Mesenchymal stem cell (in vitro differentiated cells and primary cell): ENCODE data around the gene TLN1.

Experiments
- DNase-seq: peaks from one replicate; pipeline ENCODE4 v3.0.0-alpha.2; 2013
- H2AFZ ChIP-seq: one replicate; pipeline ENCODE4 v1.6.1; 2013; ENCODE audit warnings: low read depth, mild to moderate bottlenecking, control low read depth, inconsistent platforms, low read length, moderate library complexity
- H2AK5ac ChIP-seq: 2 replicates; pipeline ENCODE4 v1.6.1; 2013; ENCODE audit warnings: low read length, moderate library complexity, mild to moderate bottlenecking, inconsistent platforms; ENCODE audit not compliant: severe bottlenecking
- H2BK120ac ChIP-seq: one replicate; pipeline ENCODE4 v1.6.1; 2013; ENCODE audit warnings: low read depth, mild to moderate bottlenecking, inconsistent platforms, low read length, moderate library complexity
- H2BK12ac ChIP-seq, 2 experiments: one replicate each; pipeline ENCODE4 v1.6.1; 2013; ENCODE audit warnings: inconsistent platforms in 2 of 2, low read length in 2 of 2, mild to moderate bottlenecking in 2 of 2, moderate library complexity in 2 of 2, control low read depth in 1 of 2
- H2BK15ac ChIP-seq: one replicate; pipeline ENCODE4 v1.6.1; 2013; ENCODE audit warnings: mild to moderate bottlenecking, low read depth, inconsistent platforms; ENCODE audit not compliant: poor library complexity, severe bottlenecking
- H2BK5ac ChIP-seq: 2 replicates; pipeline ENCODE4 v1.6.1; 2013; ENCODE audit warnings: low read depth, mild to moderate bottlenecking, low read length, control low read depth, inconsistent platforms; ENCODE audit not compliant: poor library complexity, severe bottlenecking
- H3K14ac ChIP-seq, 2 experiments: one replicate each; pipeline ENCODE4 v1.6.1; 2013; ENCODE audit warnings: inconsistent platforms in 2 of 2, low read length in 2 of 2, control low read depth in 1 of 2, mild to moderate bottlenecking in 1 of 2, moderate library complexity in 1 of 2
- H3K18ac ChIP-seq, 2 experiments: one replicate each; pipeline ENCODE4 v1.6.1; 2013; ENCODE audit warnings: inconsistent platforms in 2 of 2, low read length in 2 of 2, control low read depth in 1 of 2, low read depth in 1 of 2, mild to moderate bottlenecking in 1 of 2
- H3K23ac ChIP-seq, 2 experiments: one replicate each; pipeline ENCODE4 v1.6.1; 2013; ENCODE audit warnings: inconsistent platforms in 2 of 2, low read length in 2 of 2, mild to moderate bottlenecking in 2 of 2, moderate library complexity in 2 of 2, control low read depth in 1 of 2
- H3K27ac ChIP-seq: 2 replicates; pipeline ENCODE4 v1.5.1; 2013; ENCODE audit warnings: mild to moderate bottlenecking, moderate library complexity, low read length, control low read depth, inconsistent platforms; ENCODE audit not compliant: poor library complexity, severe bottlenecking
- H3K27me3 ChIP-seq, 2 experiments: 2 replicates each; pipeline versions ENCODE4 v1.6.1 to v1.7.0; 2013; ENCODE audit warnings: low read length in 2 of 2, mild to moderate bottlenecking in 2 of 2, moderate library complexity in 2 of 2, control low read depth in 1 of 2, inconsistent platforms in 1 of 2; ENCODE audit not compliant: control insufficient read depth in 1 of 2, insufficient read depth in 1 of 2
- H3K36me3 ChIP-seq, 2 experiments: 2 replicates each; pipeline versions ENCODE4 v1.6.1 to v1.7.0; 2013; ENCODE audit warnings: low read length in 2 of 2, control low read depth in 1 of 2, inconsistent platforms in 1 of 2, low read depth in 1 of 2, mild to moderate bottlenecking in 1 of 2; ENCODE audit not compliant: insufficient read depth in 2 of 2, control insufficient read depth in 1 of 2
- H3K4ac ChIP-seq, 2 experiments: one replicate each; pipeline ENCODE4 v1.6.1; 2013; ENCODE audit warnings: inconsistent platforms in 2 of 2, low read length in 2 of 2, mild to moderate bottlenecking in 2 of 2, moderate library complexity in 2 of 2, control low read depth in 1 of 2, low read depth in 1 of 2
- H3K4me1 ChIP-seq: 2 replicates; pipeline ENCODE4 v1.6.1; 2013; ENCODE audit warnings: low read depth, low read length, control low read depth; ENCODE audit not compliant: control insufficient read depth, insufficient read depth
- H3K4me2 ChIP-seq: 2 replicates; pipeline ENCODE4 v1.6.1; 2013; ENCODE audit warnings: low read length, mild to moderate bottlenecking, inconsistent platforms; ENCODE audit not compliant: poor library complexity, severe bottlenecking
- H3K4me3 ChIP-seq, 2 experiments: 2 replicates each; pipeline versions ENCODE4 v1.5.1 to v1.7.0; 2013; ENCODE audit warnings: low read length in 2 of 2, mild to moderate bottlenecking in 2 of 2, control low read depth in 1 of 2, low read depth in 1 of 2; ENCODE audit not compliant: insufficient read depth in 1 of 2
- H3K79me1 ChIP-seq: replicated peaks from 2 replicates; pipeline ENCODE4 v1.6.1; 2013; ENCODE audit warnings: mild to moderate bottlenecking, control low read depth, low read length, inconsistent platforms; ENCODE audit not compliant: poor library complexity, severe bottlenecking
- H3K9ac ChIP-seq: 2 replicates; pipeline ENCODE4 v1.7.0; 2013; ENCODE audit warnings: mild to moderate bottlenecking, low read length, moderate library complexity
- H3K9me3 ChIP-seq: 2 replicates; pipeline ENCODE4 v1.7.0; 2013; ENCODE audit warnings: mild to moderate bottlenecking, low read length; ENCODE audit not compliant: control insufficient read depth
- H4K8ac ChIP-seq: one replicate; pipeline ENCODE4 v1.6.1; 2013; ENCODE audit warnings: inconsistent platforms, mild to moderate bottlenecking, low read length, moderate library complexity
- H4K91ac ChIP-seq: one replicate; pipeline ENCODE4 v1.6.1; 2013; ENCODE audit warnings: mild to moderate bottlenecking, low read length, inconsistent platforms
- WGBS: methylation state at CpG from one replicate; pipeline ENCODE4 v1.1.7; 2013; ENCODE audit warnings: mixed read lengths; 5-methylcytosine and 5-hydroxymethylcytosine counted together

The TLN1 gene

GRCh38 chr9:35738924-35739323 lies 6.9 kb upstream of the TLN1 start:
- Histone ChIP-seq H3K23ac (no peak overlapping the region), H3K36me3 (peaks cover 71 to 94% of the 10 kb centered on the region in 2 experiments), H2BK5ac (no peak overlapping the region), H3K4me2 (no peak overlapping the region), H4K91ac (no peak overlapping the region), H3K4me1 (peaks cover 4% of the 10 kb centered on the region), H3K14ac (no peak overlapping the region), H4K8ac (no peak overlapping the region), H2AFZ (no peak overlapping the region), H3K4me3 (no peak overlapping the region), H2BK120ac (no peak overlapping the region), H2BK12ac (no peak overlapping the region), H3K27ac (no peak overlapping the region), H3K4ac (no peak overlapping the region), H2AK5ac (no peak overlapping the region), H3K18ac (no peak overlapping the region), H3K27me3 (no peaks in the 10 kb centered on the region), H3K9ac (no peak overlapping the region), H3K9me3 (no peaks in the 10 kb centered on the region), H2BK15ac (no peak overlapping the region), H3K79me1 (peaks cover 38% of the 10 kb centered on the region)
- WGBS, result 98% methylated on average over 6 of the region's 7 CpGs
- DNase-seq, result no peak

- H2AFZ ChIP-seq, result no peak overlapping the region
- no peak overlapping the region for H3K18ac ChIP-seq
- peaks cover 5% of the 10 kb centered on the region for H3K4me1 ChIP-seq
- H4K8ac ChIP-seq, result no peak overlapping the region
- WGBS, result 94% methylated on average over 4 of the region's 4 CpGs
- no peaks in the 10 kb centered on the region for H3K9me3 ChIP-seq
- H3K23ac ChIP-seq, result no peak overlapping the region
- H3K36me3 ChIP-seq, result peaks cover 67 to 86% of the 10 kb centered on the region in 2 experiments
- no peak overlapping the region for H3K4ac ChIP-seq
- no peak overlapping the region for H2AK5ac ChIP-seq
- H2BK12ac ChIP-seq, result no peak overlapping the region
- no peak overlapping the region for H4K91ac ChIP-seq
- H3K27ac ChIP-seq, result no peak overlapping the region
- H3K9ac ChIP-seq, result no peak overlapping the region
- H3K4me2 ChIP-seq, result no peak overlapping the region
- H2BK15ac ChIP-seq, result no peak overlapping the region
- H3K79me1 ChIP-seq, result peaks cover 35% of the 10 kb centered on the region
- H3K14ac ChIP-seq, result no peak overlapping the region
- no peak overlapping the region for H3K4me3 ChIP-seq
- no peak for DNase-seq
- no peak overlapping the region for H2BK5ac ChIP-seq
- H3K27me3 ChIP-seq, result no peaks in the 10 kb centered on the region
- no peak overlapping the region for H2BK120ac ChIP-seq
These were observed 6.2 kb upstream of the TLN1 start for GRCh38 chr9:35738186-35738585.

GRCh38 chr9:35737143-35737542 lies 5.1 kb upstream of the TLN1 start:
- Histone ChIP-seq H3K14ac (no peak overlapping the region), H3K27me3 (no peaks in the 10 kb centered on the region), H3K4ac (no peak overlapping the region), H3K9me3 (no peaks in the 10 kb centered on the region), H2BK120ac (no peak overlapping the region), H3K36me3 (peaks cover 66 to 76% of the 10 kb centered on the region in 2 experiments), H3K27ac (peak overlapping the region; percentile 8), H3K4me3 (no peak overlapping the region), H2BK12ac (peak overlapping the region in 1 of 2 experiments; percentile 30), H4K91ac (no peak overlapping the region), H4K8ac (no peak overlapping the region), H2BK15ac (no peak overlapping the region), H2AK5ac (no peak overlapping the region), H3K4me1 (peaks cover 5% of the 10 kb centered on the region), H2BK5ac (no peak overlapping the region), H3K18ac (no peak overlapping the region), H3K79me1 (peaks cover 31% of the 10 kb centered on the region), H3K23ac (no peak overlapping the region), H2AFZ (no peak overlapping the region), H3K4me2 (no peak overlapping the region), H3K9ac (no peak overlapping the region)
- no peak for DNase-seq
- 93% methylated on average over 7 of the region's 7 CpGs for WGBS

GRCh38 chr9:35736201-35736633 lies 4.2 kb upstream of the TLN1 start:
- no peak overlapping the region for H3K4ac ChIP-seq
- no peak overlapping the region for H2AFZ ChIP-seq
- H3K4me3 ChIP-seq, result no peak overlapping the region
- WGBS, result 35% methylated on average over 5 of the region's 5 CpGs
- H2BK5ac ChIP-seq, result no peak overlapping the region
- no peak overlapping the region for H3K18ac ChIP-seq
- DNase-seq, result peak; percentile 90
- peak overlapping the region; percentile 21 for H3K9ac ChIP-seq
- no peak overlapping the region for H2BK120ac ChIP-seq
- H3K9me3 ChIP-seq, result no peaks in the 10 kb centered on the region
- peaks cover 25% of the 10 kb centered on the region for H3K79me1 ChIP-seq
- H2AK5ac ChIP-seq, result no peak overlapping the region
- peak overlapping the region; percentile 39 for H4K8ac ChIP-seq
- H3K36me3 ChIP-seq, result peaks cover 57 to 69% of the 10 kb centered on the region in 2 experiments
- peak overlapping the region; percentile 38 for H3K27ac ChIP-seq
- no peak overlapping the region for H3K4me2 ChIP-seq
- H3K4me1 ChIP-seq, result peaks cover 5% of the 10 kb centered on the region
- no peak overlapping the region for H2BK15ac ChIP-seq
- no peaks in the 10 kb centered on the region for H3K27me3 ChIP-seq
- H2BK12ac ChIP-seq, result no peak overlapping the region
- H3K14ac ChIP-seq, result no peak overlapping the region
- H4K91ac ChIP-seq, result peak overlapping the region; percentile 21
- no peak overlapping the region for H3K23ac ChIP-seq
